HG03558 (cell line): ENCODE results near the gene ESRRG.
A peak's percentile ranks its signal among the peaks of the same experiment; 100 is the strongest.

ENCODE experiments used
- ATAC-seq: cut with Tn5 transposase; IDR thresholded peaks from one replicate; pipeline ENCODE4 v1.9.1; 2021; ENCODE audit warnings: moderate number of reproducible peaks; ENCODE audit not compliant: unreplicated experiment; ENCODE audit errors: extremely low read depth

Gene ESRRG

GRCh38 chr1:216723274-216723780 is at the start of gene ESRRG:
Gene ESRRG (minus strand): TSS chr1:216723429. CDS start chr1:216723299, 130 bp downstream.
- ATAC-seq: no peak

- no peak for ATAC-seq
Measured at GRCh38 chr1:216771922-216772321, 48.7 kb upstream of the ESRRG start.

- ATAC-seq: no peak
Measured at GRCh38 chr1:216766633-216767327, 43.6 kb upstream of the ESRRG start.

GRCh38 chr1:216765346-216766300 is 42.4 kb upstream of the ESRRG start:
- ATAC-seq: no peak

GRCh38 chr1:216758161-216758560 is 34.9 kb upstream of the ESRRG start:
- no peak for ATAC-seq

GRCh38 chr1:216757110-216757509 is 33.9 kb upstream of the ESRRG start:
- no peak for ATAC-seq

GRCh38 chr1:216750961-216751360 is 27.7 kb upstream of the ESRRG start:
- ATAC-seq: no peak

- ATAC-seq: peak; percentile 66
Measured at GRCh38 chr1:216750031-216750627, 26.9 kb upstream of the ESRRG start.

- ATAC-seq: no peak
Measured at GRCh38 chr1:216749232-216749631, 26.0 kb upstream of the ESRRG start.

GRCh38 chr1:216742625-216743024 is 19.4 kb upstream of the ESRRG start:
- no peak for ATAC-seq

GRCh38 chr1:216740331-216740730 is 17.1 kb upstream of the ESRRG start:
- no peak for ATAC-seq

GRCh38 chr1:216739793-216740192 is 16.6 kb upstream of the ESRRG start:
- ATAC-seq: no peak

- ATAC-seq: no peak
Measured at GRCh38 chr1:216732121-216732520, 8.9 kb upstream of the ESRRG start.

- no peak for ATAC-seq
Measured at GRCh38 chr1:216731562-216731961, 8.3 kb upstream of the ESRRG start.

- ATAC-seq: no peak
Measured at GRCh38 chr1:216726435-216726834, 3.2 kb upstream of the ESRRG start.

- no peak for ATAC-seq
Measured at GRCh38 chr1:216722821-216723220, 408 bp downstream of the ESRRG start.

GRCh38 chr1:216721863-216722262 is 1.4 kb downstream of the ESRRG start:
- ATAC-seq: no peak

- no peak for ATAC-seq
Measured at GRCh38 chr1:216721062-216721461, 2.2 kb downstream of the ESRRG start.

GRCh38 chr1:216711712-216712111 is 11.5 kb downstream of the ESRRG start:
- ATAC-seq: no peak

GRCh38 chr1:216710598-216711333 is 12.5 kb downstream of the ESRRG start:
- ATAC-seq: no peak
